Neural progenitor cell (in vitro differentiated cells): ENCODE results near the gene TAF10. TPM values are rescaled to one million over a fixed set of nuclear protein-coding genes. Genes with fewer than 3 reads are reported as not detected.

Experiments used
- DNase-seq: peaks from one replicate; pipeline ENCODE4 v3.0.0-alpha.2; 2016; ENCODE audit warnings: low spot score
- H2AFZ ChIP-seq: fragments of 200-600 bp; sonication (generic); replicated peaks from 2 replicates; pipeline ENCODE4 v1.6.1; 2016; ENCODE audit warnings: antibody characterized with exemption
- H3F3A ChIP-seq: fragments of 200-600 bp; sonication (generic); 2 replicates; pipeline ENCODE4 v1.6.1; 2016; ENCODE audit warnings: antibody characterized with exemption, low read depth
- H3K27ac ChIP-seq: fragments of 200-600 bp; sonication (generic); 2 replicates; pipeline ENCODE4 v1.5.1; 2016; ENCODE audit warnings: mild to moderate bottlenecking
- H3K27me3 ChIP-seq: fragments of 200-600 bp; sonication (generic); 2 replicates; pipeline ENCODE4 v1.6.1; 2016; ENCODE audit warnings: mild to moderate bottlenecking, moderate library complexity
- H3K36me3 ChIP-seq: fragments of 200-600 bp; sonication (generic); 2 replicates; pipeline ENCODE4 v1.5.1; 2016
- H3K4me1 ChIP-seq: fragments of 200-600 bp; sonication (generic); 2 replicates; pipeline ENCODE4 v1.6.1; 2016; ENCODE audit warnings: mixed run types
- H3K4me2 ChIP-seq: fragments of 200-600 bp; sonication (generic); 2 replicates; pipeline ENCODE4 v1.6.1; 2016
- H3K4me3 ChIP-seq: fragments of 200-600 bp; sonication (generic); 2 replicates; pipeline ENCODE4 v1.5.1; 2016
- H3K79me2 ChIP-seq: fragments of 200-600 bp; sonication (generic); 2 replicates; pipeline ENCODE4 v1.6.1; 2016; ENCODE audit warnings: low read depth
- H3K9ac ChIP-seq: fragments of 200-600 bp; sonication (generic); 2 replicates; pipeline ENCODE4 v1.6.1; 2016
- H3K9me3 ChIP-seq: fragments of 200-600 bp; sonication (generic); 2 replicates; pipeline ENCODE4 v1.5.1; 2016; ENCODE audit warnings: low read depth
- H4K20me1 ChIP-seq: fragments of 200-600 bp; sonication (generic); 2 replicates; pipeline ENCODE4 v1.6.1; 2016; ENCODE audit warnings: low read depth
- H3K27ac Mint-ChIP-seq: 3 replicates; pipeline ENCODE4 v1.8.0; 2021; ENCODE audit warnings: mixed read lengths
- H3K27me3 Mint-ChIP-seq: 2 replicates; pipeline ENCODE4 v1.8.0; 2022; ENCODE audit warnings: low read depth, mild to moderate bottlenecking, inconsistent platforms, moderate library complexity, mixed read lengths; ENCODE audit not compliant: insufficient read depth
- H3K36me3 Mint-ChIP-seq: 3 replicates; pipeline ENCODE4 v1.8.0; 2021; ENCODE audit warnings: mixed read lengths
- H3K4me1 Mint-ChIP-seq: 3 replicates; pipeline ENCODE4 v1.8.0; 2021; ENCODE audit warnings: mixed read lengths
- H3K4me3 Mint-ChIP-seq: 3 replicates; pipeline ENCODE4 v1.8.0; 2021; ENCODE audit warnings: mild to moderate bottlenecking, moderate library complexity, mixed read lengths
- H3K9me3 Mint-ChIP-seq: 3 replicates; pipeline ENCODE4 v1.8.0; 2020; ENCODE audit warnings: mixed read lengths
- EZH2 ChIP-seq: fragments of 200-600 bp; sonication (generic); IDR thresholded peaks from 2 replicates; pipeline ENCODE4 v1.6.1; 2017; ENCODE audit warnings: antibody characterized with exemption, mild to moderate bottlenecking, moderate library complexity
- EZH2phosphoT487 ChIP-seq: fragments of 200-600 bp; sonication (generic); IDR thresholded peaks from 2 replicates; pipeline ENCODE4 v1.6.1; 2017; ENCODE audit warnings: antibody characterized with exemption
- total RNA-seq: library from RNA; depleted of rRNA; stranded (reverse); fragments of >200 nt; gene quantifications from 2 replicates; pipeline ENCODE4 v1.2.3, GENCODE V29; 2015; ENCODE audit warnings: low replicate concordance
- TF ChIP-seq, protein P1 (sequence below): fragments of 200-600 bp; sonication (generic); IDR thresholded peaks from 2 replicates; pipeline ENCODE4 v1.5.1; 2017; ENCODE audit warnings: antibody characterized with exemption, mild to moderate bottlenecking

TAF10 gene
- total RNA-seq, 1 donor from 2014 or later, result 34.1 TPM

DNA sequence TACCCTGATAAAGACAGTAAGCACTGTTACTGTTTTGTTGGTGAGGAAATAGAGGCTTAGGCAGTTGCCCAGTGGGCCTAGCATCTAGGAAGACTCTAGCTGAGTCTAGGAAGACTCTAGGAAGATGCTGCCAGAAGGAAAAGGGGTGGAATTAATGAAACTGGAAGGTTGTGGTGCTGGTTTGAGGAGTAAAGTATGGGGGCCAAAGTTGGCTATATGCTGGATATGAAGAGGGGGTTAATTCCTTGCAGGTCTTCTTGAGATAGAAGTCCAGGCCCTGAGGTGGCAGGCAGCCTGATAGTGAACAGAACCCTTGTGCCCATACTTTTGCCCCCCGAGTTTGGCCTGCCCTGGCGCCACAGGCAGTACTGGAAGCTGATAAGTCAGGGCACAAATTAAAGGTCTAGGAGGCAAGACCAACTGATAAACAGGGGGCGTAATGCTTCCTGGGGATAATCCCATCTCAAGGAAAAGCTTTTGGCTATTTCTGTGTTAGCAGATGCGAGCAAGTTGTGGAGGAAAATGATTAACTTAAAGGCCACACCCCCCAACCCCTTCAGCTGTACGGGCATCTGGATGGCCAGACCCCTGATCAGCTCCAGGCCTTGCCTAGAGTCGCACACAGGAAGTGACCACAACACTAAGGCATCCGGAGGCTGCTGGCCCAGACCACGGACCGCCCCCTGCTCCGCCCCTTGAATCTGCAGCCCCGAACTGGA is 5.4 kb downstream of the TAF10 start:
- Histone ChIP-seq H3K4me2 (peak overlapping the region; percentile 59), H3K9me3 (no peaks in the 10 kb centered on the region), H3K36me3 (peaks cover 4% of the 10 kb centered on the region), H3F3A (peaks cover 37% of the 10 kb centered on the region), H3K9ac (no peak overlapping the region), H3K27me3 (no peaks in the 10 kb centered on the region), H3K27ac (peak overlapping the region; percentile 87), H2AFZ (no peak overlapping the region), H3K79me2 (peaks cover 76% of the 10 kb centered on the region), H3K4me3 (peak overlapping the region; percentile 13), H3K4me1 (peaks cover 23% of the 10 kb centered on the region), H4K20me1 (peaks cover 7% of the 10 kb centered on the region)
- H3K4me3 Mint-ChIP-seq, result peak overlapping the region; percentile 72
- H3K27ac Mint-ChIP-seq, result peak overlapping the region; percentile 99
- H3K36me3 Mint-ChIP-seq, result peaks cover 28% of the 10 kb centered on the region
- H3K27me3 Mint-ChIP-seq, result peaks cover 9% of the 10 kb centered on the region
- peaks cover 30% of the 10 kb centered on the region for H3K4me1 Mint-ChIP-seq
- peak; percentile 95 for DNase-seq
- TF ChIP-seq, protein P1, sequence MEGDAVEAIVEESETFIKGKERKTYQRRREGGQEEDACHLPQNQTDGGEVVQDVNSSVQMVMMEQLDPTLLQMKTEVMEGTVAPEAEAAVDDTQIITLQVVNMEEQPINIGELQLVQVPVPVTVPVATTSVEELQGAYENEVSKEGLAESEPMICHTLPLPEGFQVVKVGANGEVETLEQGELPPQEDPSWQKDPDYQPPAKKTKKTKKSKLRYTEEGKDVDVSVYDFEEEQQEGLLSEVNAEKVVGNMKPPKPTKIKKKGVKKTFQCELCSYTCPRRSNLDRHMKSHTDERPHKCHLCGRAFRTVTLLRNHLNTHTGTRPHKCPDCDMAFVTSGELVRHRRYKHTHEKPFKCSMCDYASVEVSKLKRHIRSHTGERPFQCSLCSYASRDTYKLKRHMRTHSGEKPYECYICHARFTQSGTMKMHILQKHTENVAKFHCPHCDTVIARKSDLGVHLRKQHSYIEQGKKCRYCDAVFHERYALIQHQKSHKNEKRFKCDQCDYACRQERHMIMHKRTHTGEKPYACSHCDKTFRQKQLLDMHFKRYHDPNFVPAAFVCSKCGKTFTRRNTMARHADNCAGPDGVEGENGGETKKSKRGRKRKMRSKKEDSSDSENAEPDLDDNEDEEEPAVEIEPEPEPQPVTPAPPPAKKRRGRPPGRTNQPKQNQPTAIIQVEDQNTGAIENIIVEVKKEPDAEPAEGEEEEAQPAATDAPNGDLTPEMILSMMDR, result no peak
- TF ChIP-seq EZH2 (no peak), EZH2phosphoT487 (no peak)
- H3K9me3 Mint-ChIP-seq, result no peaks in the 10 kb centered on the region

DNA sequence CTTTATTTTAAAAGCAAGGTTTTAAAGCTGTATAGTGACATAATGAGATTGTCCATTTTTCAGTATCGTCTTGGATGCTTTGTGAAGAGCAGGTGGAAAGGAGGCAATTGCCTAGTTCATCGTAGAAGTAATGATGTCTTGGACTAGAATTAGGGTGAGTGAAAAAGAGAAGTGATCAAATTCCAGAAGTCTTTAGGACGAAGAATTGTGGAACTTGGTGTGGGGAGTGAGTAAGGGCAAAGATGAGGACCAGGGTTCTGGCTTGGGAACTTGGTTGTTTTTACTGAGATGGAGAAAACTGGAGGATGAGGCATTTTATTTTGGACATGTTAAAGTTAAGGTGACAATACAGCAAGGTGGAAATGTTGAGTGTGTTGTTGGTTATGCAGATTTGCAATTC is 7.2 kb downstream of the TAF10 start:
- TF ChIP-seq, protein P1, result no peak
- no peak for TF ChIP-seq EZH2
- TF ChIP-seq EZH2phosphoT487, result no peak
- H2AFZ ChIP-seq, result no peak overlapping the region
- H3K9me3 ChIP-seq, result no peaks in the 10 kb centered on the region
- H3K9ac ChIP-seq, result peak overlapping the region; percentile 89
- H3K27ac ChIP-seq, result peak overlapping the region; percentile 90
- peaks cover 4% of the 10 kb centered on the region for H3K36me3 ChIP-seq
- DNase-seq, result no peak
- peaks cover 5% of the 10 kb centered on the region for H3K27me3 Mint-ChIP-seq
- H3K4me2 ChIP-seq, result peak overlapping the region; percentile 99
- peaks cover 64% of the 10 kb centered on the region for H3K79me2 ChIP-seq
- no peaks in the 10 kb centered on the region for H3K9me3 Mint-ChIP-seq
- peak overlapping the region; percentile 85 for H3K4me3 ChIP-seq
- H3F3A ChIP-seq, result peaks cover 37% of the 10 kb centered on the region
- peaks cover 23% of the 10 kb centered on the region for H3K4me1 ChIP-seq
- H3K4me1 Mint-ChIP-seq, result peaks cover 21% of the 10 kb centered on the region
- peaks cover 20% of the 10 kb centered on the region for H3K36me3 Mint-ChIP-seq
- no peak overlapping the region for H3K27ac Mint-ChIP-seq
- no peaks in the 10 kb centered on the region for H4K20me1 ChIP-seq
- no peak overlapping the region for H3K4me3 Mint-ChIP-seq
- H3K27me3 ChIP-seq, result no peaks in the 10 kb centered on the region

DNA sequence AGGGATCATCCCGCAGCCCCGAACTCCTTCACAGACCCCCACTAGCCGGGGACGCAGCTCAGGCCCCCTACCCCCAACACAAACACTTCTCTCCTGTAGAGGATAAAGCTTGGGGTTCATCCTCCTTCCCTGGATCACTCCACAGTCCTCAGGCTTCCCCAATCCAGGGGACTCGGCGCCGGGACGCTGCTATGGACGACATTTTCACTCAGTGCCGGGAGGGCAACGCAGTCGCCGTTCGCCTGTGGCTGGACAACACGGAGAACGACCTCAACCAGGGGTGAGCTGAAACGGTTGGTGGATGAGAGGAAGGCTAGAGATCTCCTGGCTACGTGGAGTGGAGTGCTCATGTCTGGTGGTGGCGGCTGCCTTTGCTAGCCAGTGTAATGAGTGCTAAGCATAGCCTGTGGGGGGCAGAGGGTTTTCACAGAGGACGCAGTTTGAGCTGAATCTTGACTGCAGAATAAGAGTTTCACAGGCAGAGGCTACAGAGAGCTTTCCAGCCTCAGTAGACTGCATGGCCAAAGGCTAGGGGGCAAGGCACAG is 7.9 kb downstream of the TAF10 start:
- peaks cover 33% of the 10 kb centered on the region for H3F3A ChIP-seq
- Mint-ChIP-seq H3K27me3 (peaks cover 3% of the 10 kb centered on the region), H3K4me1 (peaks cover 20% of the 10 kb centered on the region), H3K4me3 (no peak overlapping the region), H3K9me3 (no peaks in the 10 kb centered on the region), H3K36me3 (peaks cover 19% of the 10 kb centered on the region), H3K27ac (no peak overlapping the region)
- peak overlapping the region; percentile 99 for H3K4me2 ChIP-seq
- peaks cover 23% of the 10 kb centered on the region for H3K4me1 ChIP-seq
- DNase-seq, result peak; percentile 67
- peaks cover 4% of the 10 kb centered on the region for H3K36me3 ChIP-seq
- no peaks in the 10 kb centered on the region for H3K9me3 ChIP-seq
- H2AFZ ChIP-seq, result peak overlapping the region; percentile 35
- H3K27me3 ChIP-seq, result no peaks in the 10 kb centered on the region
- TF ChIP-seq EZH2phosphoT487 (no peak), EZH2 (no peak)
- TF ChIP-seq, protein P1, result no peak
- peak overlapping the region; percentile 89 for H3K9ac ChIP-seq
- peak overlapping the region; percentile 85 for H3K4me3 ChIP-seq
- H3K79me2 ChIP-seq, result peaks cover 64% of the 10 kb centered on the region
- H3K27ac ChIP-seq, result peak overlapping the region; percentile 90
- no peaks in the 10 kb centered on the region for H4K20me1 ChIP-seq
